Retina (tissue), 1 donor: ENCODE measurements around the gene PTPRCAP.
A peak's percentile ranks its signal among the peaks of the same experiment; 100 is the strongest.
"Not testable (repeated sequence)": the region's sequence is repeated elsewhere in the genome, so short reads cannot be mapped to it uniquely, and the experiment has no call there.

Experiments used
- DNase-seq: peaks from one replicate; pipeline ENCODE4 v3.0.0-alpha.2; 2016

Gene PTPRCAP

DNA sequence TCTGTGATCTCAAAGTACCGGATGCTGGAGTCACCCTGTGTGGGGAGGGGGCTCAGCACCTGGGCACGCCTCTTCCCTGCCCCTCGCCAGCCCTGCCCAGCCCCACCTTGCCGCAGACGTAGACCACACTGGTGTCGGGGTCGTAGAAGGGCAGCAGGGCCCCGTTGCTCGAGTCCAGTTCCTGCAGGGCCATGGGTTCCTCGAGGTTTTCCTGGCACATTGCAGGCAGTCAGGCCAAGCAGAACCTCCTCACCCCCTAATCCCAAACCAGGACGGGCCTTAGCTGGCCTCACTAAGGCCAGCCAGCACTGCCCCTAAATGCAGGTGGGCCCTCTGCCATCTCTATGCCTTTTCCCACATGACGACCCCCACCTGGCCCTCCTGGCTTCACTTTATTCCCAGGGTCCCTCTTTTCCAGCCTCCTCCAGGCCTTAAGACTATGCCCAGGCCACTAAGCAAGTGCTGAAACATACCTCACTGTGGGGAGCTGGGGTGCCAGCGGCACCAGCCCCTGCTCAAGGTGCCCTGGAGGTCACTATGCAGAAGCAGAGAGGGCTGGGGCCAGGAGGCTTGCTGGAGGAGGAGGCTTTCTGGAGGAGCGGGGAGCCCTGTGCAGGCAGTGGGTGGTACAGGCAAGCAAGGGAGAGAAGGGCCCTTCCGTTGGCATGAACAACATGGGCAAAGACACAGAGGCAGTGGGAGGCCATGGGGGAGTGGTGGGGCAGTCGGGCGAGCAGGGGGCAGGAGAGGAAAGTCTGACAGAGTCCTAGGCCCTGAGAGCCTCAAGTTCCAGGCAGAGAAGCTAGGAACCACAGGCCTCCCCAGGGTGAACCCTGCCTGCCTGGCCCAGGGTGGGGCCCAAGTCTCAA lies 3.0 kb upstream of the PTPRCAP start:
- DNase-seq, result no peak

DNA sequence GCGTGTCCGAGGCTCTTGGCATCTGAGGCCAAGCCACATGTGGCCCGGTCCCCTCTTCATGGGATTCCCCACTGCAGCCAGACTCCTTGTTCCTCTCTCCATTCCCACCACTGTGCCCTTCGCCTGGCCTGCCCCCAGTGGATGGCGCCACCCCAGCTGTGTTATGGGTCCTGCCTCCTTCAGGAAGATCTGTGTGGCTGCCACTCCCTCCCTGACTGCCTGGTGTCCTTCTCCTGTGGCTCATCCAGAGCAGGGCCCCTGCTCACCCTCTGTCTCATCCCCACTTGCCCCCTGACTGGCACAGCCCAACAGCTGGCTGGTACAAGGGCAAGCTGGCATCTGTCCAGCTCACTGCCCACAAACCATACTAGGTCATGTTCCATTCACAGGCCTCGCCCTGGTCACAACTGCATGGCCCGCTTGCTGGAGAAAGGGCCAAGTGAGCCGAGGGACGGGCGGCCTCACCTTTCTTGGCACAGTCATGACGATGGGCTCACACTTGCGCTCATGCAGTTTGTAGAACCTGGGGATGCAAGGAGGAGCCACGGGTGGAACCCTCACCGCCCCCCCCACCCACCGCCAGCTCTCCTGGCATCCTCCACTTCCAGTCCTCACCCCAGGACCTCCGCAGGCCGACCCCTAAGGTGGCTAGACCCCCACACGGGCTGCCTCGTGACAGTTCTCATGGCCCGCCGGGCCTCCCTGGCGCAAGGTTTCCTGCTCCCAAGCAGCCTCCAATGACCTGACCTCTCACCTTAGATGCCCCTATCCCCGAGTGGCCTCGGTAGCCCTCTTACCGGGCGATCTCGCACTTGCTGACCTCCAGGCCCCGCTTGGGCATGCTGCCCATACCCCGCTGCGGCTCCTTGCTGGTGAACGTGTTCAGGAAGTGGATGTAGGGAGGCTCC lies 2.1 kb upstream of the PTPRCAP start:
- DNase-seq, result no peak

DNA sequence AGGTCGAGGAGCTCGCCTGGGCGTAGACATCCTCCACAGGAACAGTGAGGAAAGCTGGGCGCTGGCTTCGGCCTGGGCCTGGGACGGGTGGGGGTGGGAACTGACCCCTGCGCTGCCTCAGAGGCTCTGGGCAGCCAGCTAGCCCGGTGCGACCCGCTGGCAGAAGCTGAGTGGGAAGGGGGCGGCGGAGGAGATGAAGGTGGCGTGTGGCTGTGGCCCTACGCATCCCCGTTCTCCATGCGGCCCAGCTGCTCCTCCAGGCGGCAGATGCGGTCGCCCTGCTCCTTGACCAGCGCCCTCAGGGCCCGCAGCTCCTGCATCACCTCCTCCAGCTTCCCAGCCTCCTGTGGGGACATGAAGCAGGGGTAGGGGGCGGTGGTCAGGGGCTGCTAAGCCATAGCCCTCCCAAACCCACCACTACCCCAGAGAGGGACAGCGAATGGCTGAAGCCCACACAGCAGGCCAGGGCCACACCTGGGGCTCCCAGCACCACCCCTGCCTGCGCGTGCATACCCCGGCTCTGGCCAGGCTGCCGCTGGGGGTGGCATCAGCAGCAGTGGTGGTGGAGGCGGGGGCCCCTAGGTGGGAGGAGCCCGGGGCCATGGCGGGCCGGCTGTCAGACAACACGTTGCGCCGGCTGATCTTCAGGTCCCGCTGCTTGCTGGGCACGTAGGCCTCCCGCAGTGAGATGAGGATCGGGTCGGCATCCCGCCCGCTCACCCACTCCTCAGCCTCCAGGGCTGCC lies 848 bp upstream of the PTPRCAP start:
- no peak for DNase-seq

DNA sequence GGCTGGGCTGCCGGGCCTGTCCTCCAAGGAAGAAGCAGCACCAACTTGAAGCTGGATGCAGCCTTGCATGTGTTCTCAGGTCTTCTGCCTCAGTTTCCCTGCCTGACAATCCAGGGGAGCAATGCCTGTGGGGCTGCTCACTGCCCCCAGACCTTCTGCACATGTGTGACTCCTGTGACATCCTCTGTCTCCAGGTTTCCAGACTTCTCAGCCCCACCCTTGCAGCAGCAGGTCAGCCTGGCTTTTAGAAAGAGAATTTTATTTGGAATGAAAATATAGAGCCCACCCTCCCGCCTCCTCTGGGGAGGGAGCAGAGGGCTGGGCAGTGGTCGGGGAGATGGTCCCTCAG lies 301 bp upstream of the PTPRCAP start:
- DNase-seq, result no peak

DNA sequence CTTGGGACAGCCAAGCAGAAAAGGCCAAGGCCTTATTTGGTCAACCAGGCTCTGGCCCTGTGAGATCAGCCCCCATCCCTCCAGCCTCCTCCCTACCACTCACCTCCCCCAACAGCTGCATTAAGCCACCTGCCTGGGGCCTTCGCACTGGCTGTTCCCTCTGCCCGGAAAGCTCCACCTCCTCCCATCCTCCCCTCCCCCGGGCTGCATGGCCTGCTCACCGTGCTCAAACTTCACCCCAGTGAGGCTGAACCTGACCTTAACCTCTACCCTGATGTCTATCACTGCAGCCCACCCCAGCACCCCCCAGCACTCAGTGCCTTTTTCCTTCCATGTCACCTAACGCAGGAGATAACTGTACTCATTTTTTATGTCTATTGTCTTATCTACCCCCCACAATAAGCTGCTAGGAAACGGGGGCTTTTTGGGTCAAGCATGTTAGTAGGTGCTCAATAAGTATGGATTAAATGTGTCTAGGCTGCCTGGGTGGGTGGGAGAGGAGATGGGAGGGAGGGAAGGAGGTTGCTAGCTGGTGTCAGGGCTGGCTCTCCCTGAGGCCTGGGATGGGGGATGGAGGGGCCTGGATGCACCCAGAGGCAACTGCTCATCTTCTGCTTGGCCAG lies 912 bp downstream of the PTPRCAP start:
- no peak for DNase-seq

DNA sequence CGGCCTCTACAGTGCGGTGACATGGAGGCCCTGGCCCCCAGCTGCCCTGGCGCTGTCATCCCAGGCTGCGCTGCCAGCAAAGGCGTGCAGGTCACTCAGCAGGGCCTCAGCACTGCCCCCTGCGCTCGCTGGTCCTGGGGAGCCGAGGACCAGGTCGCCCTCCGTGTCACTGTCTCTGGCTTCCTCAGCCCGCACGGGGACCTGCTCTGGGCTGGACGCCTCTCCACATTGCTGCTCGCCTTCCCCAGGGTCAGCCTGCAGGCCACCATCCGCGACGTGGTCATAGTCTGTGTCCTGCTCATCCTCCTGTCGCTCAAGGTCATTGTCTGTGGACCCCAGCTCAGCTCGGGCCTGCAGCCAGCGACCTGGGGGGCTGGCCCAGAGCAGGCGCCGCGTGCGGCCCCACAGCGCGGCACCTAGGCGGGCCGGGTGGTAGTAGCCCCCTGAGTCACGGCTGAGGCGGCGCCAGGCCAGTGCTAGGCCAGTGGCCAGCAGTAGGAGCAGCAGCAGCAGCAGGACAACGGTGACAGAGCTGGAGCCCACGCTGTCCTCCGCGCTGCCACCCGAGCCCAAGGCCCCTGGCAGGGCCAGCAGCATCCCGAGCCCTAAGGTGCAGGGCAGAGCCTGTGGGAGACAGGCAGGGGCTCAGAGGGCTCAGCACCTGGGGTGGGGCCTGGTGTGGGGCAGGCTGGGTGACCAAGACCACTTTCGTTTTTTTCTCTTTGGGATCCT lies 1.6 kb downstream of the PTPRCAP start:
- DNase-seq, result no peak

DNA sequence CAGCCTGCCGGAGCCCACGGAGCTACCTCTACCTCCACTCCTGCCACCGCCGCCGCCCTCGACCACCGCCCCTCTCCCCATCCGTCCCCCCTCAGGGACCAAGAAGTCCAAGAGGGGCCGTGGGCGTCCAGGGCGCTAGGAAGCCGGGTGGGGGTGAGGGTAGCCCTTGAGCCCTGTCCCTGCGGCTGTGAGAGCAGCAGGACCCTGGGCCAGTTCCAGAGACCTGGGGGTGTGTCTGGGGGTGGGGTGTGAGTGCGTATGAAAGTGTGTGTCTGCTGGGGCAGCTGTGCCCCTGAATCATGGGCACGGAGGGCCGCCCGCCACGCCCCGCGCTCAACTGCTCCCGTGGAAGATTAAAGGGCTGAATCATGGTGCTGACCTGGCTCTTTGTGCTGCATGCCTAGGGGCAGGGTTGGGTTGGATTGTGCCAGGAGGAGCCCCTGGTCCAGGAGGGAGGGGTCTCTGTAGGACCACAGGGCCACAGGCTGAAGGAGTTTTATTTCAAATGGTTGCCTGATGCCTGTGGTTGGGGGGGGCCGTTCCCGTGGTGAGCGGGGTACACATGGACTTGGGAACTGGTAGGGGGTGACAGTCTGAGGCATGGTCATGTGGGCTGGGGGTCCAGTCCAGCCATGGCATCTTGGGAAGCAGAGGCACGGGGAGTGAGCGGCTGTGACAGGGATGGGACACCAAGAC lies 2.3 kb downstream of the PTPRCAP start:
- no peak for DNase-seq

DNA sequence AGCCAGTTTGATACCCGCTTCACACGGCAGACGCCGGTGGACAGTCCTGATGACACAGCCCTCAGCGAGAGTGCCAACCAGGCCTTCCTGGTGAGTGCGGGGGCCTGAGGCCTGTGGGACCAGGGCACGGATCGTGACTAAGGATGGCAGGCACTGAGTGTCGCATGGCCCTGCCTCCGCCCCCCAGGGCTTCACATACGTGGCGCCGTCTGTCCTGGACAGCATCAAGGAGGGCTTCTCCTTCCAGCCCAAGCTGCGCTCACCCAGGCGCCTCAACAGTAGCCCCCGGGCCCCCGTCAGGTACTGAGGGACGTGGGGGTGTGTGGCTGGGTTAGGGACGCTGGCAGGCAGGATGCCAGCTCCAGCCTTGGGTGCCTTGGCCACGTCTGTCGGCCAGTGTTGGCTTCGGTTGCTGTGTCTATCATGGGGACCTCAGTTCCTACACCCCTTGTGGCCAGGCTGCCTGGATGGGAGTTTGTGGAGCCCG lies 3.0 kb downstream of the PTPRCAP start:
- no peak for DNase-seq

DNA sequence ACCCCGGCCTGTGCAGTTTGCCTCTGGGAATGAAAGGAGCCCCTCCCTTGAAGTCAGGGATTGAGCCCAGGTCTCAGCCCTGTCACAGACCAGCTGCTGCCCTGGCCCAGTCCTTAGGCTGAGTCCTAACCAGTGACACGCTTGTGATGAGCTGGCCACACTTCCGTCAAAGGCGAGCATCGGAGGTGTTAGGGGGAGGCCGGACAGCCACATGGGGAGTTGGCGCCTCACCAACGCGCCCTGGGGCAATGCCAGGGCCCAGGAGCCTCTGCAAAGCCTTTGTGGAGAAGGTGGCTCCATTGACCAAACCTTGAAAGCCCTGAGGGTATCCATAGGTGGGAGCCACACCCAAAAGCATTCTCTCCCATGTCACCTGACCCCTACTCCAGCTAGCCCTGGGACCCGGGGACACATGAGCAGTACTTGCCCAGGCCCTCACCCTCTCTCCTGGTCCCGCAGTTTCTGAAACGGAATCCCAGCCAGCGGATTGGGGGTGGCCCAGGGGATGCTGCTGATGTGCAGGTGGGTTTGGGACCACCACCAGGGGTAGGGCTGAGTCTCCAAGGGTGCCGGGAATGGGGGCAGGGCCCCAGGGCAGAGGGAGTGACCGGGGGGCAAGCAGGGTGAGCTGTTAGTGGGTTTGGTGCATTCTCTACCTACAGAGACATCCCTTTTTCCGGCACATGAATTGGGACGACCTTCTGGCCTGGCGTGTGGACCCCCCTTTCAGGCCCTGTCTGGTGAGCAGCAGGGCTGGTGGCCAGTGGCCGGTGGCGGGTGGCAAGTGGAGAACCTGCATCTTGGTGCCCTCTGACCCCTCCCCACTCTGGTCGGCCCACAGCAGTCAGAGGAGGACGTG lies 3.7 kb downstream of the PTPRCAP start:
- DNase-seq, result no peak

DNA sequence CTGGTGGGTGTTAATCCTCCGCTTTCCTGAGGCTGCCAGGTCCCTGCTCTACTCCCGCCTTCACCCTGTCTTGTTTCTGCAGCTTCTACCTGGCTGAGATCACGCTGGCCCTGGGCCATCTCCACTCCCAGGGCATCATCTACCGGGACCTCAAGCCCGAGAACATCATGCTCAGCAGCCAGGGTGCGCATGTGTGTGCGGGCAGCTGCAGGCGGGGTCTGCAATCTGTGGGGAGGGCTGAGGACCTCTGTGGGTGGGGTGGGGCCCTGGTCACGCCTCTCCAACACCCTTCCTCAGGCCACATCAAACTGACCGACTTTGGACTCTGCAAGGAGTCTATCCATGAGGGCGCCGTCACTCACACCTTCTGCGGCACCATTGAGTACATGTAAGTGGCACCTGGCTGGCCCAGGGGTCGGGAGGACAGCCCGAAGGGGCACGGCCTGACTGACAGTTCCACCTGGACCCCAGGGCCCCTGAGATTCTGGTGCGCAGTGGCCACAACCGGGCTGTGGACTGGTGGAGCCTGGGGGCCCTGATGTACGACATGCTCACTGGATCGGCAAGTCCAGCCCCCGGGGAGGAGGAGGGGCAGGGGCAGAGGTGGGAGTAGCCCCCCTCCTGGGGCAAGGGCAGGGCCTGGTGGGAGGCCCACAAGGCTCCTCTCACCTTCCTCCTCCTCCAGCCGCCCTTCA lies 4.7 kb downstream of the PTPRCAP start:
- DNase-seq, result no peak

DNA sequence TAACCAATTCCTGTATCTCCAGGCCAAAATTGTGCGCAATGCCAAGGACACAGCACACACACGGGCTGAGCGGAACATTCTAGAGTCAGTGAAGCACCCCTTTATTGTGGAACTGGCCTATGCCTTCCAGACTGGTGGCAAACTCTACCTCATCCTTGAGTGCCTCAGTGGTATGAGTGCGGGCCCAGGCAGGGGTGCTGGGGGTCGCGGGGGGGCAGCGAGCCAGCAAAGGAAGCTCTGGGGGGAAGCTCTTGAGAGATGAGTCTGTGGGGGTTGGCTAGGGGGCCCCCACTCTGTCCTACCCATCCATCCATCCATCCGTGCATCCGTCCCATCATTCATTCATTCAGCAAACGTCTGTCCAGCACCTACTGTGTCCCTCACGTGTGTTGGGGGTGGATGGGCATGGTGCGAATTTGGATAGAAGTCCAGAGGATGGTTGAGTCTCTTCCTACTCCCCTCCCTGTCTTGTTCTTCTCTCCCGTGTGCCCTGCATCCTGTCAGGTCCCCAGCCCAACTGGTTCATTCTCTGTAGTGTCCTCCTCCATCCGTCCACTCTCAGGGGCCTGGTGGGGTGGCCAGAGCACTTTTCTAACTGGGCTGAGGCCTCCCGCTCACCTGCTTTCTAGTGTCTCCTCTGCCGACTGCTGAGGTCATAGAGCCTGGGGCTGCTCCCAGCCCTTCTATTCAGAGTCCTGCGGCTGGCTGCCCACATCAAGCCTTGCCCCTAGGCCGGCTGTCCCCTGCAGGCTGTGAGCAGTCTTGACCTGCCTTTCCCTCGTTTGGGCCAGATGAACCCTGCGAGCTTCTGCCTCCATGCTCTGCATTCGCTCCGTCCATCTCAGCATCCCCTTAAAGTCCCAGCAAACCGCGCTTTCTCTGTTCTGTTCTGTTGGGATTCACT lies 5.9 kb downstream of the PTPRCAP start:
- no peak for DNase-seq

DNA sequence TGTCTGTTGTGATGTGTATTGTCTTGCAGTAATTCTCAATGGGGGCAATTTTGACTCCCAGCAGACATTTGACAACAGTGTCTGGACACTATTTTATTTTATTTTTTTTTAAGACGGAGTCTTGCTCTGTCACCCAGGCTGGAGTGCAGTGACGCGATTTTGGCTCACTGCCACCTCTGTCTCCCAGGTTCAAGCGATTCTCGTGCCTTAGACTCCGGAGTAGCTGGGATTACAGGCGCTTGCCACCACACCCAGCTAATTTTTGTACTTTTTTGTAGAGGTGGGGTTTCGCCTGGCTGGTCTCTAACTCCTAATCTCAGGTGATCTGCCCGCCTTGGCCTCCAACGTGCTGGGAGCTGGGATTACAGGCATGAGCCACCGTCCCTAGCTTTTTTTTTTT lies 7.8 kb downstream of the PTPRCAP start:
- DNase-seq, result no peak

DNA sequence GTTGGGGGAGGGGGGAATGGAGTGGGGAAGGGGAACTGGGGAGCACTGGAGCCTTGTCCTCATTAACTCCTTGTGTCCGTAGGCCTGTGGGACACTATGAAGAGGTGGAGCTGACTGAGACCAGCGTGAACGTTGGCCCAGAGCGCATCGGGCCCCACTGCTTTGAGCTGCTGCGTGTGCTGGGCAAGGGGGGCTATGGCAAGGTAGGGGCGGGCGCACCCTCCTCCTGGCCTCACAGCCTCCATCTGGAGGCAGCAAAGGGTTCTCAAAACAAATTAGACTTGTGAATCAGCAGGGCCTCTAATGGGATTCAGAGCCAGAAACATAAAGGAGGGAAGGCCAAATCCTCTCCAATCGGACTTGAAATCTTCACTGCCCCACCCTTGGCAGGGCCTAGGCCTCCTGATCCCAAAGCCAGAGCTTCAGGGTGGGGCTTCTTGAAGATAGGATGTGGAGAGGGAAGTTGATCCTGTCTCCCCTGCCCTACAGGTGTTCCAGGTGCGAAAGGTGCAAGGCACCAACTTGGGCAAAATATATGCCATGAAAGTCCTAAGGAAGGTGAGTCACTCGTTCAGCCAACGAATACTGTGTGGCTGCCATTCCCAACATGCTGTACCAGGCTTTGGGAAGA lies 8.3 kb downstream of the PTPRCAP start:
- DNase-seq, result no peak

DNA sequence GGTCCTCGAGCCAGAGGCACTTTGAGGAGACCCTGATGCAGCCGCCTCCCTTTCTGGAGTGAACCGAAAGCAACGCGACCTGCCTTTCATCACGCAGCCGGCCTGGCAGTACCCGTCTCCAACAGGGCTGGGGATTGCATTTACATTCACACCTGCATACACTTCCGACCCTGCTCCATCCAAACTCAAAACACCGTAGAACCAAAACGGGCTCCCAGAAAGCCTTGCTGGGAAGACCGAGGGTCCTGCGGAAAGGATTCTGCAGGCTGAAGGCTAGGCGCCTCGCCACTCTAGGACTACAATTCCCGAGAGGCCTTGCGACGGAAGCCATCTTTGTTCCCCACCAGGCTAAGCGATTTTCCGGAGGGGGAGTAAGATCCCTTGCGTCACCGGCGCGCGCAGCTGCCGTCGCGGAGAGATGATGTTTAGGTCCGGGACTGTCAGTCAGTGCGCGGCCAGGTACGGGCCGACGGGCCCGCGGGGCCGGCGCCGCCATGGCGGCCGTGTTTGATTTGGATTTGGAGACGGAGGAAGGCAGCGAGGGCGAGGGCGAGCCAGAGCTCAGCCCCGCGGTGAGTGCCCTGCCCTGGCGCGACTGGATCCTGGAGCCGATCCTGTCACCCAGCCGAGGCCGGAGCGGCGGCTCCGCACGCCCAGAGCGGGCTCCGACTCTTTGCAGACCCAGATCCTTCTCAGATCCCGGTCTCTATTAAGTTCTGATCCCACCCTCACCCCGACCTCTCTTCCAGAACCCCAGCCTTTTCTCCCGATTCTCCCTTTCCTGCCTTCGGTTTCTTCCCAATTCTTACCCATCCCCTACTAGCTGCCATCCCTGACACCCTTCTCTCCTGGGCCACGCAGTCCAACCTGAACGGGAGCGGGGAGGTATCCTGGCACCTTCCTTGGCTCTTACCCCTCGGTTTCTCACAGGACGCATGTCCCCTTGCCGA lies 9.2 kb downstream of the PTPRCAP start, which contains the start of gene RPS6KB2:
Gene RPS6KB2 (plus strand): TSS at position 443 of the 950 bp plus-strand sequence. CDS start 52 bp downstream, at position 495.
- DNase-seq, result peak; percentile 100

DNA sequence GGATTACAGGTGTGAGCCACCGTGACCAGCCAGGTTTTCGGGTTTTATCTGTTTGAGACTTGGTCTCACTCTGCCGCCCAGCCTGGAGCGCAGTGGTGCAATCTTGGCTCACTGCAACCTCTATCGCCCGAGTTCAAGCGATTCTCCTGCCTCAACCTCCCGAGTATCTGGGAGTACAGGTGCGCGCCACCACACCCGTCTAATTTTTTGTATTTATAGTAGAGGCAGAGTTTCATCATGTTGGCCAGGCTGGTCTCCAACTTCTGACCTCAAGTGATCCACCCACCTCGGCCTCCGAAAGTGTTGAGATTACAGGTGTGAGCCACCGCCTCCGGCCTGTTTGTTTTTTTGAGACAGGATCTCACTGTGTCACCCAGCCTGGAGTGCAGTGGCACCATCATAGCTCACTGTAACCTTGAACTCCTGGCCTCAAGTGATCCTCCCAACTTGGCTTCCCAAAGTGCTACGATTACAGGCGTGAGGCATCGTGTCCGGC lies 10.1 kb downstream of the PTPRCAP start:
- not testable (repeated sequence) for DNase-seq

DNA sequence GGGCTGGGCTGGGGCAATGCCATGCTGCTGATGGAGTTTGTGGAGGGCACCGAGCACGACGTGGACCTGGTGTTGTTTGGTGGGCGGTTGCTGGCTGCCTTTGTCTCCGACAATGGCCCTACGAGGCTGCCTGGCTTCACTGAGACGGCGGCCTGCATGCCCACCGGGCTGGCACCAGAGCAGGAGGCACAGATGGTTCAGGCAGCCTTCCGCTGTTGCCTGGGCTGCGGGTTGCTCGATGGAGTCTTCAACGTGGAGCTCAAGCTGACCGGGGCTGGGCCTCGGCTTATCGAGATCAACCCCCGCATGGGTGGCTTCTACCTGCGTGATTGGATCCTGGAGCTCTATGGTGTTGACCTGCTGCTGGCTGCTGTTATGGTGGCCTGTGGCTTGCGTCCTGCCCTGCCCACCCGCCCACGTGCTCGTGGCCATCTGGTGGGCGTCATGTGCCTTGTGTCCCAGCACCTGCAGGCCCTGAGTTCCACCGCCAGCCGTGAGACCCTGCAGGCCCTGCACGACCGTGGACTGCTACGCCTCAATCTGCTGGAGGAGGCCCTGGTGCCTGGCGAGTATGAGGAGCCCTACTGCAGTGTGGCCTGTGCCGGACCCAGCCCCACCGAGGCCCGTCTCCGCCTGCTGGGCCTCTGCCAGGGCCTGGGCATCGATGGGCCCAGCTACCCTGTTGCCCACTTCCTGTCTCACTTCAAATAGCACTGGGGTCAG lies 13.4 kb downstream of the PTPRCAP start:
- DNase-seq, result no peak
